CD4-positive, alpha-beta T cell treated with Interleukin-6 for 4 hours (primary cell): ENCODE data around the gene ALG9.

Experiments
- DNase-seq: peaks from one replicate; pipeline ENCODE4 v3.0.0-alpha.2; 2020; ENCODE audit warnings: mixed read lengths

ALG9 gene

DNA sequence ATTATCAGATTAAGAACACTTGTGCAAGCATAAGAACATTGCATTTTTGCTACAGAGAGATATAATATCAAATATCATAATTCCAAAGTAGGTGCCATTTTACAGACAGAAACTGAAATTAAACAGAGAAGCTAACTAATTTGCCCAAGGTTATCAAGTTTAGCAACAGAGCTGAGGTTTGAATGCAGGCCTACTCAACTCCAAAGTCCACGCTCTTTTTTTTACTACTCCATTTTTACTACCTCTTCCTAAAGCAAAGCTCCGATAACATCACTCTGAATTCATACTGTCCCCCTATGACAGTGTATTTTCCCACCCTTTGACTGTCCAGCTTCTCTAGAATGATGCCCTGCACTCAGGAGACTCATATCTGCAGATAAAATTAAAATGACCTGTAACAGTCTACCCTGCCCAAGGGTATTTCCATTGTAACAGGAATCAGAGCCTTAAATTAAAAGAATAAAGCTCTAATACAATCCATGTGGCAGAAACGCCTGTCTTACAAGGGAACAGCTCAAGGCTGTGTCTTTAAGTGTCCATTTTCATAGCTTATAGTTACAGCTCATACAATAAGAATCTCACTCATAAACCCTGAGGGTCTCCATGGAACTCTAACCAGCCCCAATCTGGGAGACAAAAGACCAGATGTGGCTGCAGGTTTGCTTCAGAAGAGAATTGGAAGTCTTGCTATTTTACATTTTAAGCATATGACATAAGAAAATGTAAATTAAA, 36.8 kb downstream of the ALG9 start:
- no peak for DNase-seq

DNA sequence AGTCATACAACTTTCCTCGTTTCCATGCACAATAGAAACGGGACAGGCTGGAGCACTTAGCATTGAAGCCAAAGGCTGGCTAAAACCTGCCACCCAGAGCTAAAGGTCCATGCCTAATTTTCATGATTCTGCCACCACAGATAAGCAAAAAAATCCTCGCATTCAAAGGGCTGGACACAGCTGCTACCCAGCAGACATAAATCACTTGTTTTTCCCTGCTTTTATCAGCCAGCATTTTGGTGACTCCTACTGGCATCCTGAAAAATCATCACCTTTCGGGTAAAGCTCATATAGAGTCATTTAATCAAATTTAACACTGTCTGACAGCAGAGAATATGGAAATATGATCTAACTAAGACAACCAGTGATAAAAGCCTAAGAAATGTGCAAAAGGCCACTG, 37.9 kb downstream of the ALG9 start:
- DNase-seq: no peak

DNA sequence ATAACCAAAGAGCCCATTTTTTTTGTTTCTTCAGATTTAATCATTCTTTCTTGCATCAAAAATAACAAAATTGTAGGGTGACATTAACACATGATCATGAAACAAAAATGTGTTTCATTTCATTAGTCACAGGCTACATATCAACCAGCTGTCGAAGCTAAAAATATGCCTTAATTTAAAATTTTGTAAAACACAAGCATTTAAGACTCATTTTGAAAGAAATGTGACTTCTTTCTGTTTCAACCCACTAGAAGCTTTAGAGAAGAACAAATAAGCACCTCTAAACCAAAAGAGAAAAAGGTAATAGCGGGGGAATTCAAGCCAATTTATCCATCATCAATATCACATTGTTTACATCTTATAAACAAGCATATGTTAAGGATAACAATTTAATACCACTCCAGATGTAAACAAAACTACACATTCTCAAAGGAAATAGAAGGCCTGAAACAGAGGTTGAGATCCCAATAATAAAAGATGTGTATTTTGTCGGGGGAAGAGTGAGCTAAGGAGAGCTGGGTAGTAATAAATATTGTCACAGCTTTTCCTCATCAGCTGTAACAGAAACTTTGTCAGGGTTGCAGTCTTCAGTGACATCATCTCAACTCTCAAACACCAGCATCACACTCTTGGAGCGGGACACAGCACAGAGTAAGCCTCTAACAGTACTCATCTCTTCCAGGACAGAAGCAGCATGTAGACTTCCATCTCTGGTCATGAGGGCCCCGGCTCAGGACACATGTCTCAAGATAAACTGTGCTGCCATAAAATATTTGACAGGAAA, 42.0 kb downstream of the ALG9 start:
- no peak for DNase-seq

DNA sequence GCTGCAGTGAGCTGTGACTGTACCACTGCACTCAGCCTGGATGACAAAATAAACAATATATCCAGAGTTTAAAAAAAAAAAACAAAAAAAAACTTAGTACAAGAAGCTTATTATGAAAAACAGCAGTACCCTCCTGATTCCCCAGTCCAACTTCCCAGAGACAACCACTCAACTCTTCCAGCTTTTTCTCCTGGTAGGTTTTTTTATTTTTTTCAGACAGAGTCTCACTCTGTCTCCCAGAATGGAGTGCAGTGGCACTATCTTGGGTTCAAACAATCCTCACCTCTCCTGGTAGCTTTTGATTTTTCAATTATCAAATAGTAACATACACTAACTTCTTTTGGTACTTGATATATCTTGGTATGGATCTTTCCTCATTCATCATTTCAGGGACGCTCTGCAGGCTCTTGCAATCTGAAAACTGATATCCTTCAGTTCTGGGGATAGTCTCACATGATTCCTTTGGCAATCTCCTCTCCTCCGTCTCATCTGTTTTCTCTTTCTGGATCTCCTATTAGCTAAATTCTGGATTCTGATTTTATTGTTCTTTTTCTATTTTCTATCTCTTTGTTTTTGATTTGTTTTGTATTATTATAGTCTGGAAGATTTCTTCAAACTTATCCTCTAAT, 44.9 kb downstream of the ALG9 start:
- DNase-seq: no peak

GRCh38 chr11:111823629-111824028, 47.8 kb downstream of the ALG9 start:
- DNase-seq: no peak

GRCh38 chr11:111823131-111823530, 48.2 kb downstream of the ALG9 start:
- DNase-seq: no peak

GRCh38 chr11:111819829-111820237, 51.5 kb downstream of the ALG9 start:
- DNase-seq: no peak

GRCh38 chr11:111819161-111819828, 52.1 kb downstream of the ALG9 start:
- DNase-seq: no peak

- no peak for DNase-seq
Measured at GRCh38 chr11:111815489-111815888, 55.9 kb downstream of the ALG9 start.

- no peak for DNase-seq
Measured at GRCh38 chr11:111814557-111815320, 56.6 kb downstream of the ALG9 start.

- no peak for DNase-seq
Measured at GRCh38 chr11:111814106-111814505, 57.3 kb downstream of the ALG9 start.

GRCh38 chr11:111812211-111812610, 59.2 kb downstream of the ALG9 start:
- no peak for DNase-seq

DNA sequence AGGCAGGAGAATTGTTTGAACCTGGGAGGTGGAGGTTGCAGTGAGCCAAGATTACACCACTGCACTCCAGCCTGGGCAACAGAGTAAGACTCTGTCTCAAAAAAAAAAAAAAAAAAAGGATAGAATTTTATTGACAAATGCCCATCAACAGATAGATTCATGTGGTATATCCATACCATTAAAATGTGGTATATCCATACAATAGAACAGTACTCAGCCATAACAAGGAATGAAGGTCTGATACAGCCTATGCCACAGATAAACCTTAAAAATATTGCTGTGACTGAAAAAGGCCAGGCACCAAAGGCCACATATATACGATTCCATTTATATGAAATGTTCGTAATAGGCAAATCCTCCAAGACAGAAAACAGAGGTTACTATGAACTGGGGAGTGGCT, 59.9 kb downstream of the ALG9 start:
- no peak for DNase-seq

GRCh38 chr11:111808834-111809233, 62.5 kb downstream of the ALG9 start:
- no peak for DNase-seq

DNA sequence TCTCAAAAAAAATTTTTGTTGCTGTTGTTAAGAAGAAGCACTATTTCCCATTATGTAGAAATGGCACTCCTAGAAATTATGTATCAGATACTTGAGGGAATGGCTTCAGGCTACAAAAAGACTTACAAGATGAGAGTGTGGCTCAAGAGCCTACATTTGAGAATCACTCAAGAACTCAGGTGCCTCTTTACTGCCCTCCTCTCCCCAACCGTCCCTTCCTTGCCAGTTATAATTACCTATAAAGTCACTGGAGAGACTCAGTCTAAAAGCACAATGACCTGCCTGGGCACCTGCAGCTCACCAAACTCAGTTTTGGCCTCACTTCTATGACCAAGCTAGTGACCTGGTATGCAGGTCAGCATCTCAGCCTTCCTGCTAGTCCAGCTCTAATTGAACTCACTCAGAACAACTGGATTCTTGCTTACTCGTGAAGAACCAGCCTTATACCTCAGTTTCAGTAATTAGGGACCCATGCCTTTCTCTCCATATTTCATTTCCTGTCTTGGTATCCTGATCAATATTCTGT, 63.3 kb downstream of the ALG9 start:
- no peak for DNase-seq

- no peak for DNase-seq
Measured at GRCh38 chr11:111807076-111807475, 64.3 kb downstream of the ALG9 start.

DNA sequence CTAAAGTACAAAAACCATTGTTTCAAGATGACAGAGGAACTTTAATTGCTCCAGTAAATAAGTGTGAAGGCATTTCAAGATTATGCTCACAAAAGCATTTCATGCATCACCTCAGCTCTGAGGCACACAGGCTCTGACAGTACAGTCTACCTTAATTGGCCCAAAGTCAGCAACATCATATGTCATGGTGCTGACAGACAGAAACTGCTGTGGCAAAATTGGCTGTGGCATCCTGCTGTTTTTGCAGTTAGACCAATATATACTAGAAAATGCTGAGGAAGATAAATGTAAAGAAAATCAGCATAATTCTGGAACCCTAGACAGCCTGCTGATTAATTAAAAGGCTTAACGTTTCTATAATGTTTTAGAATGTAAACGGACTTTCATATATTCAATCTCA, 70.2 kb downstream of the ALG9 start:
- no peak for DNase-seq

DNA sequence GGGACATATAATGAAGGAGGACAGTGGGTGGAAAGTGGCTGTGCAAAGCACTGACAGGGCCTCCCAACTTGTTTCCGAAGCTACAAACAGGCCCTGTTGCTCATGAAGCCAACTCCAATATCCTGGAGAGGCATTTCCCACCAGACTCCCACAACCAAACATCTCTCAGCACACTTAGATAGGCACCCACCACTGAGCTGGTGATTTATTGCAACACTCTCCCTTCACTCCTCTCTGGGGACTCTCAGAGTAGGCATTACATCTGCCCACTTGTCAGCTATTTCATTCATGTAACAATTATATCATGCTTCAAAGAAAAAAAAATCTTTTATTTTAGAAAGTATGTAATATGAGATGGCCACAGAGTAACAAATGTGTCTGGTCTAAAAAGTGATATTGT, 73.1 kb downstream of the ALG9 start:
- no peak for DNase-seq

GRCh38 chr11:111797145-111797581, 74.2 kb downstream of the ALG9 start:
- no peak for DNase-seq

DNA sequence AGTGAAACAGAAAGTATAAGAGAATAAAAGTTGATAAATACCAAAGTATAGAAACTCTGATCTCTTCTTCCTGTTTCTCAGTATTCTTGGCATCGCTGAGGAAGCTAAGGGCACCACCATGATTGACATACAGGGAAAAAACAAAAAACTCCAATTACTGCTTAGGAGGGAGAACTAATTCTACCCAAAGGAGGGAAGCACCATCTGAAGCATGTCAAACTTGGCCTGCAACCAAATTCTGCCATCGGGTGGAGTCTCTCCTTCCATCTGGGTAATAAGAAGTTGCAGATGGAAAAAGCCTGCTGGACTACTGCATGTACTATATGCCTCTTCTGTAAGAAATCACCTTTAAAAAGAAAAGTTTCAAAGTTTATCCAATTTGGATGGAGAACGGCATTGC, 74.7 kb downstream of the ALG9 start:
- no peak for DNase-seq

- DNase-seq: no peak
Measured at GRCh38 chr11:111795334-111795985, 75.9 kb downstream of the ALG9 start.

- no peak for DNase-seq
Measured at GRCh38 chr11:111793863-111794262, 77.5 kb downstream of the ALG9 start.
